K562 (cell line): ENCODE results near the gene MAP2. TPM values are rescaled to one million over a fixed set of nuclear protein-coding genes. Genes with fewer than 3 reads are reported as not detected.

Experiments used
- ATAC-seq: fragments of 200-7000 bp; cut with Tn5 transposase; 3 replicates; pipeline ENCODE4 v1.9.1; 2020; ENCODE audit warnings: moderate library complexity
- BruUV-seq: library from RNA; stranded (reverse); fragments of 400-500 nt; replicated peaks from 2 replicates; lab custom pipeline; 2021; lab: Mats Ljungman, UMichigan
- CTCF ChIA-PET: fragments of 300-600 bp; formaldehyde crosslinking; extraction: SDS; loops from one replicate; lab custom pipeline; 2021; ENCODE audit warnings: low intra/inter-chr PET ratio; lab: Yijun Ruan, JAX
- POLR2A ChIA-PET: fragments of 300-600, 350-650 bp; sonication (Branson Sonifier 250); formaldehyde crosslinking; extraction: SDS; loops from one replicate; lab custom pipeline; 2021; ENCODE audit warnings: antibody characterized with exemption, inconsistent platforms; lab: Yijun Ruan, JAX
- DNase-seq, 4 experiments: peaks; one replicate each; pipeline versions ENCODE4 v3.0.0 to v3.0.0-alpha.2; 2011 to 2018; ENCODE audit warnings: low spot score in 3 of 4, mixed read lengths in 3 of 4; ENCODE audit errors: extremely low read depth in 1 of 4
- FAIRE-seq: peaks from 2 replicates; lab custom pipeline; 2011; peaks lifted over from hg19 to GRCh38; lab: Jason Lieb, UNC
- H2AFZ ChIP-seq: 2 replicates; pipeline ENCODE4 v1.6.0; 2011; ENCODE audit warnings: low read depth, low read length, control low read depth, inconsistent platforms
- H3K27ac ChIP-seq: fragments of 200-600 bp; 3 replicates; pipeline ENCODE4 v1.8.0; 2011; ENCODE audit warnings: low read depth, mild to moderate bottlenecking, control low read depth, inconsistent platforms, low read length, moderate library complexity, mixed read lengths; ENCODE audit errors: extremely low read depth
- H3K27me3 ChIP-seq, 2 experiments: fragments of 300-600 bp in 1 of 2; 2 replicates in 1 of 2; 3 replicates in 1 of 2; pipeline versions ENCODE4 v1.6.0 to v1.8.0; 2011; ENCODE audit warnings: inconsistent platforms in 2 of 2, low read length in 2 of 2, mild to moderate bottlenecking in 1 of 2, mixed read lengths in 1 of 2, moderate library complexity in 1 of 2; ENCODE audit not compliant: control insufficient read depth in 2 of 2, insufficient read depth in 2 of 2
- H3K36me3 ChIP-seq: fragments of 300-600 bp; 3 replicates; pipeline ENCODE4 v1.8.0; 2011; ENCODE audit warnings: mild to moderate bottlenecking, low read length, inconsistent platforms; ENCODE audit not compliant: control insufficient read depth, insufficient read depth
- H3K4me1 ChIP-seq, 2 experiments: fragments of 200-600 bp in 1 of 2; replicated peaks in 1 of 2; 2 replicates in 1 of 2; 3 replicates in 1 of 2; pipeline versions ENCODE4 v1.5.1 to v1.8.0; 2011; ENCODE audit warnings: inconsistent platforms in 2 of 2, low read length in 2 of 2, mild to moderate bottlenecking in 1 of 2, mixed read lengths in 1 of 2, moderate library complexity in 1 of 2; ENCODE audit not compliant: control insufficient read depth in 2 of 2, insufficient read depth in 2 of 2
- H3K4me2 ChIP-seq: 2 replicates; pipeline ENCODE4 v1.6.1; 2011; ENCODE audit warnings: low read length, control low read depth, inconsistent platforms, mixed read lengths; ENCODE audit not compliant: insufficient read depth
- H3K4me3 ChIP-seq: fragments of 200-600 bp; sonication (generic), shearing (Covaris generic); 2 replicates; pipeline ENCODE4 v1.5.1; 2016; ENCODE audit warnings: control low read depth, inconsistent platforms
- H3K79me2 ChIP-seq: fragments of 200-600 bp; 3 replicates; pipeline ENCODE4 v1.8.0; 2011; ENCODE audit warnings: low read length, inconsistent platforms; ENCODE audit not compliant: control insufficient read depth, insufficient read depth
- H3K9ac ChIP-seq, 2 experiments: 2 replicates each; pipeline versions ENCODE4 v1.6.0 to v1.6.1; 2011; ENCODE audit warnings: low read depth in 2 of 2, low read length in 2 of 2, control low read depth in 1 of 2, inconsistent platforms in 1 of 2, mild to moderate bottlenecking in 1 of 2, mixed read lengths in 1 of 2; ENCODE audit not compliant: insufficient read depth in 1 of 2
- H3K9me1 ChIP-seq: one replicate; pipeline ENCODE4 v1.6.0; 2011; ENCODE audit warnings: inconsistent platforms, mild to moderate bottlenecking, low read length, moderate library complexity; ENCODE audit not compliant: control insufficient read depth, insufficient read depth
- H3K9me3 ChIP-seq: replicated peaks from 2 replicates; pipeline ENCODE4 v1.5.1; 2011; ENCODE audit warnings: low read depth, low read length, inconsistent platforms; ENCODE audit not compliant: control insufficient read depth, insufficient read depth
- H4K20me1 ChIP-seq: replicated peaks from 2 replicates; pipeline ENCODE4 v1.6.1; 2011; ENCODE audit warnings: low read length, inconsistent platforms, mixed read lengths; ENCODE audit not compliant: control insufficient read depth, insufficient read depth
- HDAC8 ChIP-seq: fragments of 450-650 bp; IDR thresholded peaks from 2 replicates; pipeline ENCODE4 v1.6.1; 2016; ENCODE audit warnings: mild to moderate bottlenecking, missing genetic modification characterization, moderate library complexity, missing compliant biosample characterization
- KLF16 ChIP-seq: IDR thresholded peaks from 2 replicates; pipeline ENCODE4 v1.6.1; 2016; ENCODE audit warnings: antibody characterized with exemption
- PATZ1 ChIP-seq: fragments of 250-450 bp; sonication (Bioruptor Pico); IDR thresholded peaks from 2 replicates; pipeline ENCODE4 v1.5.0; 2020; ENCODE audit warnings: mild to moderate bottlenecking, borderline replicate concordance
- PTBP1 ChIP-seq: fragments of 200-400 bp; formaldehyde crosslinking; IDR thresholded peaks from 2 replicates; pipeline ENCODE4 v1.6.1; 2017; ENCODE audit warnings: low read depth, low read length
- ZSCAN32 ChIP-seq: fragments of 450-650 bp; formaldehyde crosslinking; IDR thresholded peaks from 2 replicates; pipeline ENCODE4 v1.4.0; 2020; ENCODE audit warnings: mild to moderate bottlenecking, moderate library complexity
- WGBS: fragments of 100-300 bp; shearing (Covaris generic); methylation state at CpG from one replicate; pipeline ENCODE4 v1.1.6; 2016; ENCODE audit warnings: low coverage, mixed read lengths; ENCODE audit not compliant: insufficient coverage; ENCODE audit errors: missing lambda C conversion rate; 5-methylcytosine and 5-hydroxymethylcytosine counted together
- in situ Hi-C: fragments of 300-500 bp; cut with MboI; formaldehyde crosslinking; loops from 4 replicates; pipeline ENCODE4 v1.15.0; 2018; ENCODE audit warnings: inconsistent platforms, mixed read lengths
- intact Hi-C: fragments of 100-400 bp; cut with micrococcal nuclease; formaldehyde crosslinking; loops from 2 replicates; pipeline ENCODE4 v1.14.2; 2022
- polyA plus RNA-seq, 8 experiments: library from polyadenylated mRNA; depleted of rRNA in 4 of 8; stranded (reverse) in 5 of 8; unstranded in 3 of 8; fragments of >200 nt; fragmentation: Nextera tagmentation in 2 of 8; fragmentation: Illumina TruSeq in 1 of 8; extraction: Ambion mirVana in 2 of 8; extraction: Trizol in 1 of 8; gene quantifications; 2 replicates each; pipeline versions ENCODE4 v1.2.1 to v1.2.3, GENCODE V29; 2011 to 2014; ENCODE audit warnings: inconsistent platforms in 1 of 8, missing spikeins in 1 of 8
- small RNA-seq: library from RNA; depleted of rRNA; stranded (forward); fragments of <200 nt; gene quantifications from one replicate; pipeline ENCODE3, GENCODE V24; 2014
- total RNA-seq, 7 experiments: library from RNA; depleted of rRNA in 6 of 7; stranded (reverse); fragments of >200 nt in 6 of 7; fragmentation: Illumina TruSeq in 2 of 7; extraction: Trizol in 2 of 7; gene quantifications; 2 replicates each; pipeline versions ENCODE4 v1.2.1 to v1.2.3, GENCODE V29; 2011 to 2021; ENCODE audit warnings: low replicate concordance in 1 of 7

The MAP2 gene
- total and polyA plus RNA-seq, 9 of the 15 experiments (the other 6 are each of a cell fraction or from before 2014, with no cell fraction given): 0.13 TPM; not detected in 8

GRCh38 chr2:209773377-209773776 is 349.5 kb downstream of the MAP2 start:
- no peaks in the 10 kb centered on the region for H3K9me1 ChIP-seq
- BruUV-seq: no TSS peak

More at GRCh38 chr2:209773377-209773776, 349.5 kb downstream of the MAP2 start:
- WGBS: 5% methylated on average over 3 of the region's 3 CpGs
- no peak for ATAC-seq
- intact Hi-C loops (no loop called here), in situ Hi-C loops (no loop called here)
- H3K9me3 ChIP-seq: no peaks in the 10 kb centered on the region
- H2AFZ ChIP-seq: no peak overlapping the region
- no peak for FAIRE-seq
- no peak overlapping the region for H3K4me3 ChIP-seq
- H3K4me2 ChIP-seq: no peak overlapping the region
- ChIA-PET CTCF (no interaction called here), POLR2A (no interaction called here)
- no peaks in the 10 kb centered on the region for H3K36me3 ChIP-seq
- TF ChIP-seq PATZ1 (CRISPR knock-in tag) (no peak), HDAC8 (tag) (no peak), KLF16 (no peak), PTBP1 (no peak), ZSCAN32 (CRISPR knock-in tag) (no peak)
- no peaks in the 10 kb centered on the region for H4K20me1 ChIP-seq
- H3K79me2 ChIP-seq: no peaks in the 10 kb centered on the region
- H3K9ac ChIP-seq: no peak overlapping the region
- H3K27ac ChIP-seq: no peak overlapping the region
- H3K4me1 ChIP-seq: peaks cover 0 to 7% of the 10 kb centered on the region in 2 experiments; a peak in 1 of 5 replicates
- DNase-seq: no peak
- no peaks in the 10 kb centered on the region for H3K27me3 ChIP-seq

Small RNA genes lying within 50 kb of the gene (small RNA-seq; reads per million reads assigned to genes)
- gene RNA5SP118: not detected
